HEK293T (cell line): ENCODE measurements around the gene SKP1.

ENCODE experiments used
- CTCF ChIA-PET: fragments of 350-600 bp; formaldehyde crosslinking; extraction: SDS; loops from one replicate; lab custom pipeline; 2021; ENCODE audit warnings: antibody characterized with exemption, inconsistent platforms; lab: Yijun Ruan, JAX
- POLR2A ChIA-PET: fragments of 350-600 bp; formaldehyde crosslinking; extraction: SDS; loops from one replicate; lab custom pipeline; 2020; ENCODE audit warnings: antibody characterized with exemption, inconsistent platforms; lab: Yijun Ruan, JAX
- DNase-seq: peaks from one replicate; pipeline ENCODE4 v3.0.0; 2012; ENCODE audit warnings: mixed read lengths; ENCODE audit errors: extremely low spot score
- ARNT ChIP-seq: fragments of 450-650 bp; IDR thresholded peaks from 2 replicates; pipeline ENCODE4 v1.6.1; 2017; ENCODE audit warnings: mild to moderate bottlenecking
- BHLHE40 ChIP-seq: fragments of 450-650 bp; IDR thresholded peaks from 2 replicates; pipeline ENCODE4 v1.6.1; 2016; ENCODE audit warnings: mild to moderate bottlenecking, moderate library complexity, borderline replicate concordance
- CTBP1 ChIP-seq: fragments of 450-650 bp; IDR thresholded peaks from 2 replicates; pipeline ENCODE4 v1.6.1; 2016; ENCODE audit warnings: borderline replicate concordance
- ELF4 ChIP-seq: fragments of 450-650 bp; IDR thresholded peaks from 2 replicates; pipeline ENCODE4 v1.6.1; 2017; ENCODE audit warnings: antibody characterized with exemption
- FOXA1 ChIP-seq: fragments of 450-650 bp; IDR thresholded peaks from 2 replicates; pipeline ENCODE4 v1.6.1; 2016; ENCODE audit warnings: mild to moderate bottlenecking
- FOXK2 ChIP-seq: fragments of 450-650 bp; IDR thresholded peaks from 2 replicates; pipeline ENCODE4 v1.6.1; 2016; ENCODE audit warnings: mild to moderate bottlenecking
- FOXM1 ChIP-seq: fragments of 450-650 bp; IDR thresholded peaks from 2 replicates; pipeline ENCODE4 v1.6.1; 2017; ENCODE audit warnings: mild to moderate bottlenecking, borderline replicate concordance
- HDGF ChIP-seq: fragments of 450-650 bp; IDR thresholded peaks from 2 replicates; pipeline ENCODE4 v1.6.1; 2017; ENCODE audit warnings: antibody characterized with exemption, borderline replicate concordance
- L3MBTL2 ChIP-seq: fragments of 450-650 bp; conservative IDR thresholded peaks from 2 replicates; pipeline ENCODE4 v1.6.1; 2016; ENCODE audit warnings: mild to moderate bottlenecking
- LEF1 ChIP-seq: fragments of 450-650 bp; IDR thresholded peaks from 2 replicates; pipeline ENCODE4 v1.6.1; 2017; ENCODE audit warnings: mild to moderate bottlenecking, borderline replicate concordance
- NFRKB ChIP-seq: fragments of 450-650 bp; IDR thresholded peaks from 2 replicates; pipeline ENCODE4 v1.6.1; 2016; ENCODE audit warnings: mild to moderate bottlenecking, moderate library complexity
- SP1 ChIP-seq: fragments of 450-650 bp; IDR thresholded peaks from 2 replicates; pipeline ENCODE4 v1.6.1; 2017
- SUZ12 ChIP-seq: fragments of 450-650 bp; IDR thresholded peaks from 2 replicates; pipeline ENCODE4 v1.6.1; 2016; ENCODE audit warnings: mild to moderate bottlenecking
- TARDBP ChIP-seq: fragments of 450-650 bp; IDR thresholded peaks from 2 replicates; pipeline ENCODE4 v1.6.1; 2016
- ZNF384 ChIP-seq: fragments of 450-650 bp; IDR thresholded peaks from 2 replicates; pipeline ENCODE4 v1.6.1; 2016
- TF ChIP-seq, protein P1 (sequence below): fragments of 450-650 bp; IDR thresholded peaks from 2 replicates; pipeline ENCODE4 v1.6.1; 2016

The SKP1 gene

DNA sequence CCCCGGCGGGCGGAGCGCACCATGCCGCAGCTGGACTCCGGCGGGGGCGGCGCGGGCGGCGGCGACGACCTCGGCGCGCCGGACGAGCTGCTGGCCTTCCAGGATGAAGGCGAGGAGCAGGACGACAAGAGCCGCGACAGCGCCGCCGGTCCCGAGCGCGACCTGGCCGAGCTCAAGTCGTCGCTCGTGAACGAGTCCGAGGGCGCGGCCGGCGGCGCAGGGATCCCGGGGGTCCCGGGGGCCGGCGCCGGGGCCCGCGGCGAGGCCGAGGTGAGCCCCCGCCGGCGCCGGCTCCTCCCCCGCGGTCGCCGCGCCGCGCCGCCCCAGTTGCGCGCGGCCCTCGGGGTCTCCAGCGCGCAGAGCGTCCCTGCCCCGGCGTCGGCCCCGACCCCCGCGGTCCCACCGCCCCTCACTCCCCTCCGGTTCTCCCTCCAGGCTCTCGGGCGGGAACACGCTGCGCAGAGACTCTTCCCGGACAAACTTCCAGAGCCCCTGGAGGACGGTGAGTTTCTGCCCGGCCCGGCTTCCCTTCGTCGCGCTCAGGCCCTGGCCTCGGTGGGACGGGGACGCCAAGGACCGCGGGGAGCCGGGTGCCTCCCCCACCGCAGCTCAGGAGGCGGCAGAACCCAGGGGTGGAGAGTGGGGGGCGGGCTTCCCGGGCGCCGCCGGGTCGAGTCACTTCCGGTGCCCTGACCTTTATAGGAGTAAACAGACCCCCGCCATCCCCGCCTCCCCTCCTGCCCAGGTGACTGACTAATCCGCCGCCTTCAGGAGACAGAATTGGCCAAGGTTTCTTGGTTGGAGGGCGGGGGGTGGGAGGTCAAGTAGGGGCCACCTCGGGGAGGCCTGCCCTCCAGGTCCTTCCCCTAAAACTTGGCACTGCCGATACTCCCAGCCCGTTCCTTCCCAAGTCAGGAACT, 61.6 kb downstream of the SKP1 start:
- no peak for TF ChIP-seq CTBP1
- no peak for TF ChIP-seq FOXA1
- TF ChIP-seq ELF4, result no peak
- TF ChIP-seq, protein P1, sequence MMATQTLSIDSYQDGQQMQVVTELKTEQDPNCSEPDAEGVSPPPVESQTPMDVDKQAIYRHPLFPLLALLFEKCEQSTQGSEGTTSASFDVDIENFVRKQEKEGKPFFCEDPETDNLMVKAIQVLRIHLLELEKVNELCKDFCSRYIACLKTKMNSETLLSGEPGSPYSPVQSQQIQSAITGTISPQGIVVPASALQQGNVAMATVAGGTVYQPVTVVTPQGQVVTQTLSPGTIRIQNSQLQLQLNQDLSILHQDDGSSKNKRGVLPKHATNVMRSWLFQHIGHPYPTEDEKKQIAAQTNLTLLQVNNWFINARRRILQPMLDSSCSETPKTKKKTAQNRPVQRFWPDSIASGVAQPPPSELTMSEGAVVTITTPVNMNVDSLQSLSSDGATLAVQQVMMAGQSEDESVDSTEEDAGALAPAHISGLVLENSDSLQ, result no peak
- no peak for TF ChIP-seq HDGF
- peak; percentile 27 for DNase-seq
- POLR2A ChIA-PET, result interaction anchor here (1.4 kb wide), 1 partner anchor 34 kb away, joined by 3 read pairs; no protein-coding TSS in a partner anchor
- CTCF ChIA-PET, result no interaction called here

DNA sequence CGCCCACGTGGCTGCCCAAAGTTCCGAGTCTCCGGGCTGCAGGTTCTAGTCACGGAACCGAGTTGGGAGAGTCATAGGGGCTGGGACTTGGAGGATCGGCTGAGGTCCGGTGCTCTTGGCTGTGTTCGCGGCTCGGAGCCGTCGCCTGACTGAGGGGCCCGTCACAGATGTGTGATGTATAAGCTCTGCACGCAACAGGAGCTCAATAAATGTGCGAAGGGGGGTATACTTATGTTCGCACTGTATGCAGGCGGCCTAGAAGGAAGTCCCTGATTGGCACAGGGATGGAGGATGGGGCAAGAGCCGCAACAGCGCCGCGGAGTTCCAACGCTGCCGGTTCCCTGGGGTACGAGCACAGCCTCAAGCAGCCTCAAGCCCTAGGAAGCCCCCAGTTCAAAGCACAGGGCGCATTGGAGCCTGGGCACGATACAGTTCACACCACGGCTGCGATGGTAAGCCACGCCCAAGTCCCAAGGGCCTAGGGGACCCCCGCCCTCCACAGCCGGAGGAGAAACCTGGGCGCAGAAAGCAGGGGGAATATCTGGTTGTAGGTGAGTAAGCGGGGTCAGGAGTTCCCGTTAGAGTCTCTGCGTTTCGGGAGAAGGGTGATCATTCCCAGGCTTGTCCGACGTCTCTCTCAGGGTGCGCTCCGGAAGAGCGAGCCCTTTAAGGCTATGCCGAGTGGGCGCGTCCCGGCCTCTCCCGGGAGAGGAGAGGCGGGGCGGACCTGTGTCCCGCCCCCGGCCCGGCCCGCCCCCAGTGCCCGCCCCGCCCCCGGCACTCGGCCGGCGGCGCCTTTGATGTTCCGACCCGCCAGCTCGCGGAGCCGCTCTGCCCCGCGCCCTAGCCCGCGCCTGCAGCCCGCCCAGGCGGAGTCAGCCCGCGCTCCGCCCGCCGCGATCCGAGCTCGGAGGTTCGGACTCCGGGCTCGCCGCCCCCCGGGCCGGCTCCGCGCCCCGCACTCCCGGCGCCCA, 62.6 kb downstream of the SKP1 start, which contains the start of gene TCF7:
Gene TCF7 (plus strand): TSS at position 780 of the 974 bp plus-strand sequence. CDS start 226 bp downstream, outside the sequence.
- CTCF ChIA-PET, result interaction anchor here (0.6 to 3.8 kb wide), 2 partner anchors 13 to 1567 kb away, joined by 3 to 17 read pairs; no protein-coding TSS in a partner anchor
- peak; percentile 91 for DNase-seq
- TF ChIP-seq FOXM1 (no peak), L3MBTL2 (no peak), TARDBP (no peak), ZNF384 (no peak), ELF4 (no peak), FOXA1 (no peak), NFRKB (no peak)
- TF ChIP-seq, protein P1, result no peak
- POLR2A ChIA-PET, result interaction anchor here (1.4 kb wide), 1 partner anchor 35 kb away, joined by 3 read pairs; no protein-coding TSS in a partner anchor

DNA sequence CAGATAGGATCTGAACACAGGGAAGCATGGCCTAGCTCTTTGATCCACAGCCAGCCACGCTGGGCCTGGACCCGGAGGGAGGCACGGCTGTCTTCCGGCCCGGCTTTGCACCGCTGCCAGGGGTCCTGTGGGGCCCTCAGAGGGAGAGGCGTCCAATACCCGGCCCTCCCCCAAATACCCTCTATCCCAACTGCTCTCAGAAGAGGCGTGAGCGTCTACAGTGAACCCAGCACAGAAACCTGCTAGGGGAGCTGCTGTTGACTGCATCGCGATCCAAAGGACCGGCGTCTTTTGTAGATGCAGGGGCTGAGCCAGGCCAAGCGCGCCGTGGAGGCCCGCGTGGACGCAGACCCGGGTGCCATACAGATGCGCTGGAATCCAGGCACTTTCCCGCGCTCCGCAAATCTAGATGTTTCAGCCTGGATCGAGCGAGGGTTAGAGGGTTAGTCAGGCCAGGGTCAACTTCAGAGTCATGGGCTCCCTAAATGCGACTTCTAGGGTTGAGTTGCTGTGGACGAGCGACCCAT, 63.3 kb downstream of the SKP1 start:
- TF ChIP-seq FOXM1 (no peak), BHLHE40 (no peak), FOXK2 (no peak), ELF4 (no peak), SUZ12 (no peak), ZNF384 (no peak), CTBP1 (no peak), ARNT (no peak), LEF1 (no peak), L3MBTL2 (no peak), FOXA1 (no peak), HDGF (no peak), NFRKB (no peak), SP1 (no peak)
- ChIA-PET POLR2A (no interaction called here), CTCF (interaction anchor here (0.6 to 3.8 kb wide), 2 partner anchors 12 to 1568 kb away, joined by 3 to 17 read pairs; no protein-coding TSS in a partner anchor)
- DNase-seq, result no peak

DNA sequence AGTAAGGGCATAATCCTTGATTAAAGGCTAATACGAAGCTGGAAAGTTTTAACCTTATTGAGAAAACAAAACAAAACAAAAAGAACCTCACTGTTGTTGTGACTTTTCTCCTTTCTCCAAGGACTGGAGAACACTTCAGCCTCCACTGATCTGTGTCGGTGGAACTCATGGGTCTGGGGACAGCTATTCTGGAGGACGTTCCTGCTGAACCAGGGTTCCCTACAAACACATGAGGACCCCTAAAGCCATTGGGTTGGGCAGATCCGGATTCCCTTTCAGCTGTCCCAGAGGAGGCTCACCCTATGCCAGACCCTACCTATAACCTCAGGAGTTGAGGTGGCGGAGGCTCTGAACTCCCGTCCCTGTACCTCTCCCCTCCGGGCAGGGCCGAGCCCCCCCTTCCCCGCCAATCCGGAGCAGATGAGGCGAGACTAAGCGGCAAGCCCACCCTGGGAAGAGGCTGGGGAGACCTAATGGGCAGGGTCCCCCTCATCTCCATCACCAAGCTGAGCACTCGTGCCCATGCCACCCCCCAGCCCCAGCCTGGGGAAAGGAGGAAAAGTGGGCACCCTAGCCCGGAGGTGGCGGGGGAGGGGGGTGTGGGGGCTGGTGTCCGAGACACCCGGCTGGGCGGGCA, 63.9 kb downstream of the SKP1 start:
- DNase-seq, result no peak
- ChIA-PET POLR2A (no interaction called here), CTCF (interaction anchor here (1.0 to 3.8 kb wide), 4 partner anchors 12 to 73 kb away, joined by 3 to 17 read pairs (median 4); no protein-coding TSS in a partner anchor)
- TF ChIP-seq ELF4 (no peak), L3MBTL2 (no peak), NFRKB (no peak), SUZ12 (no peak), ARNT (no peak), FOXK2 (no peak), ZNF384 (no peak), LEF1 (no peak), SP1 (no peak), CTBP1 (no peak), TARDBP (no peak), HDGF (no peak), BHLHE40 (no peak), FOXA1 (no peak), FOXM1 (no peak)
- TF ChIP-seq, protein P1, result no peak
